HCT116 (cell line): Measurements from ENCODE around the gene SUV39H2. TPM values are rescaled to one million over a fixed set of nuclear protein-coding genes. Genes with fewer than 3 reads are reported as not detected.

Experiments
- ATAC-seq: fragments of 200-7000 bp; cut with Tn5 transposase; 2 replicates; pipeline ENCODE4 v1.9.1; 2020; ENCODE audit warnings: mild to moderate bottlenecking, moderate library complexity
- BruUV-seq: library from RNA; stranded (reverse); fragments of 400-500 nt; replicated peaks from 2 replicates; lab custom pipeline; 2021; lab: Mats Ljungman, UMichigan
- CTCF ChIA-PET: fragments of 300-600 bp; sonication (Branson Sonifier 250); formaldehyde crosslinking; loops from one replicate; lab custom pipeline; 2021; ENCODE audit warnings: antibody characterized with exemption; lab: Charles Lee
- POLR2A ChIA-PET: fragments of 300-600, 350-600 bp; sonication (Branson Sonifier 250); formaldehyde crosslinking; loops from one replicate; lab custom pipeline; 2021; ENCODE audit warnings: antibody characterized with exemption; lab: Charles Lee
- RAD21 ChIA-PET, 2 experiments: fragments of 300-600 bp; sonication (Branson Sonifier 250); formaldehyde crosslinking; loops; one replicate each; lab custom pipeline; 2023; ENCODE audit warnings: low total read pairs in 2 of 2; ENCODE audit not compliant: uncharacterized antibody in 2 of 2, unreplicated experiment in 2 of 2, low non-redundant PET in 1 of 2; lab: Charles Lee
- DNase-seq: peaks from one replicate; pipeline ENCODE4 v3.0.0-alpha.2; 2010; ENCODE audit warnings: low read depth, low spot score
- H2AFZ ChIP-seq: fragments of 200-600 bp; shearing (Covaris generic), sonication (generic); 2 replicates; pipeline ENCODE4 v1.6.1; 2017; ENCODE audit warnings: low read depth, mixed run types, mixed read lengths, antibody characterized with exemption, low read length; ENCODE audit not compliant: poor library complexity, severe bottlenecking
- H3K27ac ChIP-seq: 2 replicates; pipeline ENCODE4 v1.5.1; 2012; ENCODE audit warnings: low read depth, low read length
- H3K27me3 ChIP-seq: fragments of 200-600 bp; sonication (generic); 2 replicates; pipeline ENCODE4 v1.6.1; 2016; ENCODE audit warnings: mixed run types, low read length, mixed read lengths; ENCODE audit not compliant: insufficient read depth
- H3K36me3 ChIP-seq, 2 experiments: fragments of 200-500 bp in 1 of 2; fragments of 200-600 bp in 1 of 2; sonication (Bioruptor generic) in 1 of 2; sonication (generic) in 1 of 2; 2 replicates each; pipeline versions ENCODE4 v1.5.1 to v1.6.1; 2014 to 2016; ENCODE audit warnings: low read length in 2 of 2, inconsistent platforms in 1 of 2, mixed read lengths in 1 of 2, mixed run types in 1 of 2; ENCODE audit not compliant: insufficient read depth in 2 of 2, control insufficient read depth in 1 of 2
- H3K4me1 ChIP-seq, 2 experiments: fragments of 200-600 bp in 1 of 2; sonication (generic) in 1 of 2; 2 replicates each; pipeline versions ENCODE4 v1.5.1 to v1.6.1; 2012 to 2017; ENCODE audit warnings: low read length in 2 of 2, inconsistent platforms in 1 of 2, mild to moderate bottlenecking in 1 of 2, mixed read lengths in 1 of 2, mixed run types in 1 of 2, moderate library complexity in 1 of 2; ENCODE audit not compliant: insufficient read depth in 2 of 2, control insufficient read depth in 1 of 2
- H3K4me2 ChIP-seq: fragments of 200-600 bp; sonication (generic); 2 replicates; pipeline ENCODE4 v1.6.1; 2017; ENCODE audit warnings: mixed run types, low read length, mixed read lengths
- H3K4me3 ChIP-seq, 2 experiments: fragments of 200-600 bp in 1 of 2; sonication (generic) in 1 of 2; replicated peaks in 1 of 2; 2 replicates each; pipeline ENCODE4 v1.5.1; 2011 to 2016; ENCODE audit warnings: low read length in 2 of 2, control low read depth in 1 of 2, low read depth in 1 of 2, mild to moderate bottlenecking in 1 of 2, mixed read lengths in 1 of 2, mixed run types in 1 of 2
- H3K79me2 ChIP-seq: fragments of 200-600 bp; sonication (generic); 2 replicates; pipeline ENCODE4 v1.6.1; 2017; ENCODE audit warnings: mild to moderate bottlenecking, mixed run types, low read length, moderate library complexity, mixed read lengths; ENCODE audit not compliant: insufficient read depth
- H3K9ac ChIP-seq: fragments of 200-600 bp; sonication (generic); 2 replicates; pipeline ENCODE4 v1.6.1; 2016; ENCODE audit warnings: low read length, mixed read lengths
- H3K9me2 ChIP-seq: fragments of 200-600 bp; sonication (generic), shearing (Covaris generic); 2 replicates; pipeline ENCODE4 v1.6.1; 2017; ENCODE audit warnings: mixed run types, mild to moderate bottlenecking, moderate library complexity; ENCODE audit not compliant: insufficient read depth
- H3K9me3 ChIP-seq, 2 experiments: fragments of 200-500 bp in 1 of 2; fragments of 200-600 bp in 1 of 2; sonication (Bioruptor generic) in 1 of 2; sonication (generic) in 1 of 2; 2 replicates each; pipeline ENCODE4 v1.6.1; 2014 to 2017; ENCODE audit warnings: low read length in 2 of 2, mixed read lengths in 2 of 2, inconsistent platforms in 1 of 2, low read depth in 1 of 2, mild to moderate bottlenecking in 1 of 2, mixed run types in 1 of 2, moderate library complexity in 1 of 2; ENCODE audit not compliant: control insufficient read depth in 1 of 2, insufficient read depth in 1 of 2
- H4K20me1 ChIP-seq: fragments of 200-600 bp; sonication (generic), shearing (Covaris generic); 2 replicates; pipeline ENCODE4 v1.6.1; 2017; ENCODE audit warnings: mixed run types, mild to moderate bottlenecking, moderate library complexity; ENCODE audit not compliant: insufficient read depth
- CBX3 ChIP-seq: IDR thresholded peaks from 2 replicates; pipeline ENCODE4 v1.6.1; 2012; ENCODE audit warnings: low read depth
- CEBPB ChIP-seq: IDR thresholded peaks from 2 replicates; pipeline ENCODE4 v1.6.1; 2012; ENCODE audit warnings: low read depth
- EGR1 ChIP-seq: IDR thresholded peaks from 2 replicates; pipeline ENCODE4 v1.6.1; 2012; ENCODE audit warnings: low read depth
- ELF1 ChIP-seq: IDR thresholded peaks from 2 replicates; pipeline ENCODE4 v1.6.1; 2012; ENCODE audit warnings: low read depth, borderline replicate concordance
- EZH2 ChIP-seq: fragments of 200-600 bp; sonication (generic); IDR thresholded peaks from 2 replicates; pipeline ENCODE4 v1.6.1; 2017; ENCODE audit warnings: antibody characterized with exemption, mixed run types
- EZH2phosphoT487 ChIP-seq: fragments of 200-600 bp; IDR thresholded peaks from 2 replicates; pipeline ENCODE4 v1.6.1; 2018; ENCODE audit warnings: antibody characterized with exemption, borderline replicate concordance
- JUND ChIP-seq: IDR thresholded peaks from 2 replicates; pipeline ENCODE4 v1.6.1; 2012
- POLR2A ChIP-seq: IDR thresholded peaks from 2 replicates; pipeline ENCODE4 v1.7.0; 2011; ENCODE audit warnings: borderline replicate concordance; ENCODE audit not compliant: insufficient read depth, insufficient read length; ENCODE audit errors: extremely low read depth
- SIN3A ChIP-seq: IDR thresholded peaks from 2 replicates; pipeline ENCODE4 v1.6.1; 2012; ENCODE audit warnings: low read depth
- SRF ChIP-seq: IDR thresholded peaks from 2 replicates; pipeline ENCODE4 v1.6.1; 2012; ENCODE audit warnings: low read depth
- TCF7L2 ChIP-seq: IDR thresholded peaks from 2 replicates; pipeline ENCODE4 v1.7.0; 2011; ENCODE audit warnings: borderline replicate concordance, inconsistent platforms; ENCODE audit not compliant: insufficient read depth, insufficient read length; ENCODE audit errors: extremely low read depth
- ZFX ChIP-seq: fragments of 450-650 bp; IDR thresholded peaks from 2 replicates; pipeline ENCODE4 v1.6.1; 2017
- intact Hi-C: fragments of 100-400 bp; cut with micrococcal nuclease; formaldehyde crosslinking; loops from 2 replicates; pipeline ENCODE4 v1.10.0; 2022
- total RNA-seq: library from RNA; stranded (reverse); gene quantifications from one replicate; pipeline ENCODE4 v1.2.1, GENCODE V29; 2021; ENCODE audit not compliant: unreplicated experiment
- TF ChIP-seq, protein P1 (sequence below): IDR thresholded peaks from 2 replicates; pipeline ENCODE4 v1.6.1; 2012
- TF ChIP-seq, protein P2 (sequence below): IDR thresholded peaks from 2 replicates; pipeline ENCODE4 v1.6.1; 2012; ENCODE audit warnings: low read depth

The SUV39H2 gene
- total RNA-seq, 1 experiment from 2014 or later: 26.6 TPM

DNA sequence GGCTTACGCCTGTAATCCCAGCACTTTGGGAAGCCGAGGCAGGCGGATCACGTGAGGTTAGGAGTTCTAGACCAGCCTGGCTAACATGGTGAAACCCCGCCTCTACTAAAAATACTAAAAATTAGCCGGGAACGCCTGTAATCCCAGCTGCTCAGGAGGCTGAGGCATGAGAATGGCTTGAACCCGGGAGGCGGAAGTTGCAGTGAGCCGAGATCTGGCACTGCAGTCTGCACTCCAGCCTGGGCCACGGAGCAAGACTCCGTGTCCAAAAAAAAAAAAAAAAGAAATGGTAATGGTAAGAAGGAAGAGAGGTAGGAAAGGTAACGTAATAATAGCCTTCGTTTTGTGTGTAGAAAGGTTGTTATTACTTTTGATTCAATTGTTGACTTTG, 39.4 kb upstream of the SUV39H2 start:
- no peaks in the 10 kb centered on the region for H3K9me3 ChIP-seq
- H3K27ac ChIP-seq: peak overlapping the region; percentile 83
- peak overlapping the region; percentile 98 for H3K9ac ChIP-seq
- H3K79me2 ChIP-seq: peaks cover 61% of the 10 kb centered on the region
- peak overlapping the region; percentile 88 for H3K4me2 ChIP-seq
- no peak overlapping the region for H2AFZ ChIP-seq
- CTCF ChIA-PET: no interaction called here
- TF ChIP-seq TCF7L2 (no peak), JUND (no peak), CEBPB (no peak), SRF (no peak), ZFX (no peak), EGR1 (no peak), CBX3 (no peak), EZH2 (no peak), POLR2A (no peak), EZH2phosphoT487 (no peak), SIN3A (no peak), ELF1 (no peak)
- TF ChIP-seq, protein P1, sequence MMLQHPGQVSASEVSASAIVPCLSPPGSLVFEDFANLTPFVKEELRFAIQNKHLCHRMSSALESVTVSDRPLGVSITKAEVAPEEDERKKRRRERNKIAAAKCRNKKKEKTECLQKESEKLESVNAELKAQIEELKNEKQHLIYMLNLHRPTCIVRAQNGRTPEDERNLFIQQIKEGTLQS: no peak
- TF ChIP-seq, protein P2, sequence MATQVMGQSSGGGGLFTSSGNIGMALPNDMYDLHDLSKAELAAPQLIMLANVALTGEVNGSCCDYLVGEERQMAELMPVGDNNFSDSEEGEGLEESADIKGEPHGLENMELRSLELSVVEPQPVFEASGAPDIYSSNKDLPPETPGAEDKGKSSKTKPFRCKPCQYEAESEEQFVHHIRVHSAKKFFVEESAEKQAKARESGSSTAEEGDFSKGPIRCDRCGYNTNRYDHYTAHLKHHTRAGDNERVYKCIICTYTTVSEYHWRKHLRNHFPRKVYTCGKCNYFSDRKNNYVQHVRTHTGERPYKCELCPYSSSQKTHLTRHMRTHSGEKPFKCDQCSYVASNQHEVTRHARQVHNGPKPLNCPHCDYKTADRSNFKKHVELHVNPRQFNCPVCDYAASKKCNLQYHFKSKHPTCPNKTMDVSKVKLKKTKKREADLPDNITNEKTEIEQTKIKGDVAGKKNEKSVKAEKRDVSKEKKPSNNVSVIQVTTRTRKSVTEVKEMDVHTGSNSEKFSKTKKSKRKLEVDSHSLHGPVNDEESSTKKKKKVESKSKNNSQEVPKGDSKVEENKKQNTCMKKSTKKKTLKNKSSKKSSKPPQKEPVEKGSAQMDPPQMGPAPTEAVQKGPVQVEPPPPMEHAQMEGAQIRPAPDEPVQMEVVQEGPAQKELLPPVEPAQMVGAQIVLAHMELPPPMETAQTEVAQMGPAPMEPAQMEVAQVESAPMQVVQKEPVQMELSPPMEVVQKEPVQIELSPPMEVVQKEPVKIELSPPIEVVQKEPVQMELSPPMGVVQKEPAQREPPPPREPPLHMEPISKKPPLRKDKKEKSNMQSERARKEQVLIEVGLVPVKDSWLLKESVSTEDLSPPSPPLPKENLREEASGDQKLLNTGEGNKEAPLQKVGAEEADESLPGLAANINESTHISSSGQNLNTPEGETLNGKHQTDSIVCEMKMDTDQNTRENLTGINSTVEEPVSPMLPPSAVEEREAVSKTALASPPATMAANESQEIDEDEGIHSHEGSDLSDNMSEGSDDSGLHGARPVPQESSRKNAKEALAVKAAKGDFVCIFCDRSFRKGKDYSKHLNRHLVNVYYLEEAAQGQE: no peak
- POLR2A ChIA-PET: no interaction called here
- intact Hi-C loops: loop anchor here (2.0 to 5.0 kb wide), 3 partner anchors 38 to 268 kb away; partner anchors contain the start of genes DCLRE1C and SUV39H2
- RAD21 ChIA-PET: no interaction called here
- peaks cover 2 to 20% of the 10 kb centered on the region in 2 experiments; a peak in 3 of 4 replicates for H3K4me1 ChIP-seq
- H4K20me1 ChIP-seq: peaks cover 4% of the 10 kb centered on the region; the same call in 1 of the 2 replicates
- no peak for DNase-seq
- no TSS peak for BruUV-seq
- no peak for ATAC-seq
- H3K4me3 ChIP-seq: peak overlapping the region; percentile 84 to 93
- H3K27me3 ChIP-seq: no peaks in the 10 kb centered on the region
- H3K36me3 ChIP-seq: peaks cover 35 to 39% of the 10 kb centered on the region in 2 experiments; a peak in 3 of 4 replicates
- H3K9me2 ChIP-seq: no peaks in the 10 kb centered on the region
